GM18508 (cell line): Measurements from ENCODE around the gene NPR3.

Experiments used
- ATAC-seq: cut with Tn5 transposase; IDR thresholded peaks from one replicate; pipeline ENCODE4 v1.9.1; 2021; ENCODE audit warnings: moderate number of reproducible peaks; ENCODE audit not compliant: insufficient read depth, unreplicated experiment

NPR3 gene

GRCh38 chr5:32711681-32712480 lies 760 bp downstream of the NPR3 start:
- no peak for ATAC-seq

DNA sequence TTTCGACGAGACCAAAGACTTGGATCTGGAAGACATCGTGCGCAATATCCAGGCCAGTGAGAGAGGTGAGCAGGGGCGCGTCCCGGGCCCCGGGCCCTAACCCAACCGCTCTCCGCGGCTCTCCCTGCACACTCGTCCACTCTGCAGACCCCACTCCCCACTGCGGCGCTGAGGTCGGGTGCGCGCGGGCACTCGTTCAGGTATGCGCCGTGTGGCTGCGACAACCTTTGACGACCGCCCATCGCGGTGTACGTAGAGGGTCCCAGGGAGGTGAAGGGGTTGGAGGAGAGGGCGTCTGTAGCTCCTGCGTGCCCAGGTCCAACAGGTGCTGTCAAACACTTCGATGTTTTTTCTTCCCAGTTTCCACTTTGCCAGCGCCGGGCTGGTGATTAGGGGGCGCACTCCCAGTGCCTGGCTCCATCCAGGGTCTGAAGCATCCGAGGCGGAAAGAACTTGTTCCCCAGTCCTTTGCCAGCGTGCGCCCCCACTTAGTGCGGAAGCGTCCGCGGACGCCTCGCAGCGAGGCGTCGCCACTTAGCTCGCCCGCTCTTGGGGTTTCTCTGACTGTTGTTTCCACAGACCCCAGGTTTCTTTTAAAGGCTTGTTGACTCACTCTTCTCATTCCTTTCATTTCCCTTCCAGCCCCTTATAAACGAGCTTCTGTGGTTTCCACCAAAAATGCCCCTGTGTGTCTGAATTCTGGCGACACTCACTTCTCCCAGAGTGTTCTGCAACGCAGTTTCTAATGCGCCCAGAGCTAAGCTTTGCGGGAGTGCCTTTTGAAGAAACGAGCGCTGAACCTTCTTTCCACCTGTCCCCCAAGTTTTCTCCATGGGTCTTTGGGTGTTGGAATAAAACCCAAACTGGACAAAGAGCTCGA lies 1.6 kb downstream of the NPR3 start:
- ATAC-seq, result no peak

- no peak for ATAC-seq
Observed at GRCh38 chr5:32713361-32713769, 2.2 kb downstream of the NPR3 start.

GRCh38 chr5:32713770-32714381 lies 2.8 kb downstream of the NPR3 start:
- no peak for ATAC-seq

- no peak for ATAC-seq
Observed at GRCh38 chr5:32714836-32715235, 3.7 kb downstream of the NPR3 start.

DNA sequence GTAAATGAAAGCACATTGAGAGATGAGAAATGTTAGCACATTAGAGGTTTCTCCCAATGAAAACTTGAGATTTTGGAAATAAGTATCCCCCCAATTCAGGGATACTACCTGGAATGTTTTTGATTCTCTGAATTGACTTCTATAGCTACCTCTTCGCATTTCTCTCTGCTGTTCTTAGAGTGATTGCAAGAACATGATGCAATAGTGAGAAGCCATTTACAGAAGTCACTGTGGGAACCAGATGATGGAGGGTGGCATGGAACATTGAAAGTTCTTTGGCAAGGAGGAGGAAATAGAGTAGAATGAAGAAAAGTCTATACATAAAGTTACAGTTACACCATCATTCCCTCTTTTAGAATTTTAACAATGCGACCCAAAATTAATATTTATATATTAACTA lies 9.2 kb downstream of the NPR3 start:
- no peak for ATAC-seq

DNA sequence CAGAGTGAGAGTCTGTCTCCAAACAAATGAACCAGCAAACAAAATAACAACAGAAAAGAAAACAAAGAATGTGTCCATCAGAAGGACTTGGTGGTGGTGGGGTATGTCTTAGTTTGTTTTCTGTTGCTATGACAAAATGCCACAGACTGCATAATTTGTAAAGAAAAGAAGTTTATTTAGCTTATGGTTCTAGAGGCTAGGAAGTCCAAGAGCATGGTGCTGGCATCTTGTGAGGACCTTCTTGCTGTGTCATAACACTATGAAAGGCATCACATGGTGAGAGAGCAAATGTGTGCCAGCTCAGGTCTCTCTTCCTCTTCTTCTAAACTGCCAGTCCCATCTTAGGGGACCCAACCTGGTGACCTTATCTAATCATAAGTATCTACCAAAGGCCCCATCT lies 10.5 kb downstream of the NPR3 start:
- ATAC-seq, result no peak

DNA sequence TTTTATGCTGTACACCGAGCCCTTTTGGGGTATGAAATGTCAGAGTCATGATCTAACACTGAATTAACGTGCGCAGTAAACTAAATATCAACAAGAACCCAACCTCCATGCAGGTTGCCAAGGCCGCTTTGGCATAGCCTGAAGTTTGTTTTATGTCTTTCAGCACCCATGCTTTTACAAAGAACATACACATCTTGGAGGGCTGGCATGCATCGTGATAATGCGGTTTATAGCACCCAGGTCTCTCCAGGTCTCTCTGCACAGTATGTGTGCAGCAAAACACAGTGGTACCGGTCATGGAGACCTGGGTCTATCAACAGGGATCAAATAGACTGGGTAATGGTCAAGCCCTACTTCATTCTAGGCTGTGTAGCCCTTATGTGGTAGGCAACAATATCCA lies 11.8 kb downstream of the NPR3 start:
- no peak for ATAC-seq

- ATAC-seq, result no peak
Observed at GRCh38 chr5:32724526-32724925, 13.4 kb downstream of the NPR3 start.

DNA sequence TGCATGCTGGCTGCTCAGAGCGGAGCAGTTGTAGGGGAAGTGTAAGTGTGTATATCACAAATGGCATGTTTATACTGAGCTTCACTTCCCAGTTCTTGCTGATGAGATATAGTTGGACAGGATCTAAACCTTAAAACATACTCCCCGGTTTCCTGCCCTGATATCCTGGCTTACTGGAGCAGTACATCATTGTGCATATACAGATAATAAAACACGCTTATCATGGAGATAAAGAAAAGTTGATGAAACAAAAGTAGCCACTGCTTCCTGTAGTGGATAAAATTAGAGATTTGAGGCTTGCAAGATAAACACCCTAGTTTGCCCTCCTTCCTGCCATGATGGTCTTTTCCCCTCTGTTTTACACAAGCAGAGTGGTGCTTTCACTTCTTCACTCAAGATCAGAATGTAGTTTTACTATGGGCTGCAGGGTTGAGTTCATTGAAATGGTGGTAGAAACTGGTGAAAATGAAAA lies 15.0 kb downstream of the NPR3 start:
- no peak for ATAC-seq

DNA sequence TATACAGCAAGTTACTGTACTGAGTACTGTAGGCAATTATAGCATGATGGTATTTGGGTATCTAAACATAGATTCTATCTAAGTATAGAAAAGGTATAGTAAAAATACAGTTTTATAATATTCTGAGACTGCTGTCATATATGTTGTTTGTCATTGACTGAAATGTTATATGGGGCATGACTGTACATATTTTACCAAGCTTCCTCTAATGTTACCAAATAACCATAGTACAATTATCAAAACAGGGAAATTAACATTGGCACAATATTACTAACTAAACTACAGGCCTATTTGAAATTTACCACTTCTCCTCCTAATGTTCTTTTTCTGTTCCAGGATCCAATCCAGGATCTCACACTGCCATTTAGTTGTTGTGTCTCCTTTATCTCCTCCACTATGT lies 18.5 kb downstream of the NPR3 start:
- no peak for ATAC-seq

DNA sequence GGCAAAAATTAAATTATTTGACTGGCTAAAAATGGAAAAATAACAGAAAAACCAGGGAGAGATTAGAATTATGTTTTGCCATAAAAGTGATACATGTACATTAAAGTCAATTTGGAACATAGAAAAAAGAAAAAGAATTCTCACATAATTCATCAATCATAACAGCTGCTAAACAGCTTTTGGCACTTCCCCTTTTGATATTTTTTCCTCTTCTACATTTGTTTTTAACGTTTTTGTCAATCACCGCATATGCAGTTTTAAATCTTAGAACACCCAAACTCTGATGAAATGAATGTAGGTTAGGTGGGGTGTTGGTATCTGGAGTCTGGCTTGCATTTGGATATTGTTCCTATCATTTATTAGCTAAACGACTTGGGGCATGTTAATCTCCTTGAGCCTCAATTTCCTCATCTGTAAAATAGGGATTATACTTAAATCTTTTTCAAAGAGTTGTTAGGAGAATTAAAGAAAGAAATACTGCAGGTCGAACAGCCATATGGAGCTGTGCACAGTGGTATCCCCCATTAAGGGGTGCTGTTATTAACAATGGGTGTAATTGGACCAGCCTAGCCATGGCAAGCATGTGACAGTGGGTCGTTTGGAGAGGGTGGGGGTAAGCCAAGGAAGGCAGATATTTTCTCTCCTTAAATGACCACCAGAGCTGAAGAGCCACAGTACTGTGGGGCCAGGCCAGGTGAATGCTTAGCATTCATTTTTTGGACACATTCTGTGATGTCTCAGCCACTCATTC lies 22.6 kb downstream of the NPR3 start:
- ATAC-seq, result no peak

- ATAC-seq, result no peak
Observed at GRCh38 chr5:32734827-32735378, 23.8 kb downstream of the NPR3 start.

DNA sequence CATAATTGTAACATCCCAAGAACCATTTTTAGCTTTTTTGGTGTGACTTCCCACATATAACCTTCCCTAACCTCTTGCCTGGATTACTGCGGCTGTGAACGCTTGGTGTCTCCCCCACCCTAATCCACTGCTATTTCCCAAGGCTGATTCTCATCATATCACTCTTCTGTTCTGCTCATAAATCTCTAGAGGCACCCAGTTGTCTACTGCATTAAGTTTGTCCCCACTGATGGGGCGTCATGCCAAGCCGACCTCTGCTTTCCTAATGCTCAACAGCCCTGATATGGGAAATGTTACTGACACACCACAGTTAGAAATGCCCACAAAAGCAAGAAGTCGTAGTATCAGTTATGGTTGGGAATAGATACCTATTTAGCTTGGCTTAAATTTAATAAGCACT lies 24.4 kb downstream of the NPR3 start:
- ATAC-seq, result no peak

DNA sequence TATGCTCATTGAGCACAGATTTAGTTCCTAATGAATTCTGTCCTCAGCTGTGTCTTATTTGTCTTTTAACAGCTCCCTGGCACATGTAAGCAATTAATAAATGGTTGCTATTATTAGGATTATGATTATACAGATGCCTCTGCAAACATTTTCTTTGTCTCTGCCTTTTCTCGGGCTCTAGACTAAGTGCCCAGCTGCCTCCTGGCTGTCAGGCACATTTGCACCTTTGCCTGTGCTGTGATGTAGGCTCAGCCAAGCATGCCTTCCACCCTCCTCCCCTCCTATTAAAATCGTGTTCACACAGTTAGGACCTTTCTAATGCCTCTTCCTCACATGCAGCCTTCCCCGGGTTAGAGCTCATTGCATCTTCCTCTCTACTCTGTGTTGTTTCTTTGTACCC lies 25.7 kb downstream of the NPR3 start:
- ATAC-seq, result no peak

DNA sequence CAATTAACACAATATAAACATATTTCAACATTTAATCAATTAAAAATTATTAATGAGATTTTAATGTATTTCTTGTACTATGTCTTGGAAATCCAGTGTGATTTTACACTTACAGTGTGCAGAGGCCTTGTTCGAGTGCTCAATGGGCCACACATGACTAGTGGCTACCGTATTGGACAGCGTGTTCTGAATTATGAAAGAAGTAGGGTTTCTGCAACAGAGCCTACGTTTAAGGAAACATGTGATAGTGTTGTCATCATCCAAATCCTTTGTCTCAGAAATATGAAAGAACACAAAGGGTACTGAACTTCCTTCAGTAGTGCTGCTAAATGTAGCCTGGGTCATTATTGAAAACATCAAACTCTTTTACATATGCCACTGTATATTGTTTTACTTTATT lies 29.5 kb downstream of the NPR3 start:
- no peak for ATAC-seq

GRCh38 chr5:32745317-32745716 lies 34.2 kb downstream of the NPR3 start:
- ATAC-seq, result no peak

DNA sequence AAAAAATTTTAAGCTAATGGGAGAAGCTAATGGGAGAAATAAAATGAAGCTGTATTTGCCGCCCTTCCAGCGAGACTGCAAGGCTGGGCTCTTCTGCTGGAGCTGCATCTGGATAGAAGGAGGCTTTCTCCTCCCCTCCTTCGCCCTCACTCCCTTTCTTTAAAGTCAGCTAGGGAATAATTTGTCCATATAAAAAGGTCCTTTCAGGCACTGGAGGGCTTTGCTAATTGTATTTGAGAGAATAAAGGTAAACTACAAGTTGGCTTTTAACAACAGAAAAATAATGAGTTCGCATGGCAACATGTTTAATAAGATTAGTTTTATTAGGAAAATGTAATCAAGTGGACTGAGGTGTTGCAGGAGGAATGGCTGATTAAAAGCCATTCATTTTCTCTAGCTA lies 41.3 kb downstream of the NPR3 start:
- no peak for ATAC-seq

GRCh38 chr5:32753051-32753450 lies 41.9 kb downstream of the NPR3 start:
- ATAC-seq, result no peak

- ATAC-seq, result no peak
Observed at GRCh38 chr5:32753765-32754164, 42.6 kb downstream of the NPR3 start.
